ENCODE results near the gene PTGDR2.

Gene PTGDR2

GRCh38 chr11:60878245-60879101, 22.7 kb upstream of the PTGDR2 start:
- H3K27ac ChIP-seq (replicated peaks), result no peak overlapping the region
- TF ChIP-seq REST (IDR thresholded peaks at IDR 0.05; ENCODE audit: insufficient replicate concordance, low read depth) (no peak), GABPA (IDR thresholded peaks at IDR 0.05; ENCODE audit: low read depth) (no peak), POLR2AphosphoS5 (IDR thresholded peaks at IDR 0.05; ENCODE audit: low read depth) (no peak)
- no peak for DNase-seq (ENCODE audit: low read depth in 1 of 2, low spot score in 1 of 2)
- H3K27me3 ChIP-seq (ENCODE audit: insufficient read depth, poor library complexity, severe bottlenecking), result no peaks in the 10 kb centered on the region
- no peak overlapping the region for H3K4me3 ChIP-seq (replicated peaks; ENCODE audit: insufficient read depth, low read length)

- no peak for DNase-seq (ENCODE audit: low read depth in 1 of 2, low spot score in 1 of 2)
- Histone ChIP-seq H3K27ac (replicated peaks) (no peak overlapping the region), H3K27me3 (ENCODE audit: insufficient read depth, poor library complexity, severe bottlenecking) (no peaks in the 10 kb centered on the region), H3K4me3 (replicated peaks; ENCODE audit: insufficient read depth, low read length) (no peak overlapping the region)
- TF ChIP-seq CTCF (IDR thresholded peaks at IDR 0.05; ENCODE audit: insufficient read depth, low read length) (no peak), POLR2AphosphoS5 (IDR thresholded peaks at IDR 0.05; ENCODE audit: low read depth) (no peak), SPI1 (IDR thresholded peaks at IDR 0.05; ENCODE audit: borderline replicate concordance, low read depth) (no peak), REST (IDR thresholded peaks at IDR 0.05; ENCODE audit: insufficient replicate concordance, low read depth) (no peak), GABPA (IDR thresholded peaks at IDR 0.05; ENCODE audit: low read depth) (no peak)
These were observed 20.4 kb upstream of the PTGDR2 start for GRCh38 chr11:60876168-60876485.

- Histone ChIP-seq H3K4me3 (replicated peaks; ENCODE audit: insufficient read depth, low read length) (no peak overlapping the region), H3K27me3 (ENCODE audit: insufficient read depth, poor library complexity, severe bottlenecking) (no peaks in the 10 kb centered on the region), H3K27ac (replicated peaks) (no peak overlapping the region)
- TF ChIP-seq REST (IDR thresholded peaks at IDR 0.05; ENCODE audit: insufficient replicate concordance, low read depth) (no peak), CTCF (IDR thresholded peaks at IDR 0.05; ENCODE audit: insufficient read depth, low read length) (no peak), POLR2AphosphoS5 (IDR thresholded peaks at IDR 0.05; ENCODE audit: low read depth) (no peak), GABPA (IDR thresholded peaks at IDR 0.05; ENCODE audit: low read depth) (no peak), SPI1 (IDR thresholded peaks at IDR 0.05; ENCODE audit: borderline replicate concordance, low read depth) (no peak)
- no peak for DNase-seq (ENCODE audit: low read depth in 1 of 2, low spot score in 1 of 2)
These were observed 19.8 kb upstream of the PTGDR2 start for GRCh38 chr11:60875366-60876167.

All from HL-60 (cell line).